Measurements from ENCODE around the gene CXCR4. TPM values are rescaled to one million over a fixed set of nuclear protein-coding genes. Genes with fewer than 3 reads are reported as not detected.

CXCR4 gene
- total RNA-seq, 1 donor from 2014 or later, result 10.4 TPM

GRCh38 chr2:136114382-136114781, 3.6 kb downstream of the CXCR4 start:
- Mint-ChIP-seq H3K4me3 (ENCODE audit: low read depth) (no peak overlapping the region), H3K27me3 (peaks cover 30% of the 10 kb centered on the region), H3K9me3 (ENCODE audit: low read depth) (no peaks in the 10 kb centered on the region), H3K36me3 (ENCODE audit: insufficient read depth) (peaks cover 10% of the 10 kb centered on the region), H3K4me1 (ENCODE audit: low read depth) (peaks cover 9% of the 10 kb centered on the region), H3K27ac (no peak overlapping the region)
- no peak for DNase-seq (ENCODE audit: low spot score, unreplicated experiment)
- no peak for TF ChIP-seq CTCF (IDR thresholded peaks at IDR 0.05; ENCODE audit: unreplicated experiment)

- H3K4me3 Mint-ChIP-seq (ENCODE audit: low read depth), result no peak overlapping the region
- TF ChIP-seq CTCF (IDR thresholded peaks at IDR 0.05; ENCODE audit: unreplicated experiment), result no peak
- no peak for DNase-seq (ENCODE audit: low spot score, unreplicated experiment)
- H3K36me3 Mint-ChIP-seq (ENCODE audit: insufficient read depth), result peaks cover 10% of the 10 kb centered on the region
- H3K27ac Mint-ChIP-seq, result no peak overlapping the region
- peaks cover 7% of the 10 kb centered on the region for H3K4me1 Mint-ChIP-seq (ENCODE audit: low read depth)
- H3K27me3 Mint-ChIP-seq, result peaks cover 24% of the 10 kb centered on the region
- no peaks in the 10 kb centered on the region for H3K9me3 Mint-ChIP-seq (ENCODE audit: low read depth)
Observed at GRCh38 chr2:136113209-136113971, 4.6 kb downstream of the CXCR4 start.

GRCh38 chr2:136112317-136113208, 5.4 kb downstream of the CXCR4 start:
- TF ChIP-seq CTCF (IDR thresholded peaks at IDR 0.05; ENCODE audit: unreplicated experiment), result no peak
- Mint-ChIP-seq H3K4me1 (ENCODE audit: low read depth) (peaks cover 5% of the 10 kb centered on the region), H3K4me3 (ENCODE audit: low read depth) (no peak overlapping the region), H3K27me3 (peaks cover 23% of the 10 kb centered on the region), H3K9me3 (ENCODE audit: low read depth) (no peaks in the 10 kb centered on the region), H3K36me3 (ENCODE audit: insufficient read depth) (peaks cover 10% of the 10 kb centered on the region), H3K27ac (no peak overlapping the region)
- DNase-seq (ENCODE audit: low spot score, unreplicated experiment), result no peak

- peaks cover 23% of the 10 kb centered on the region for H3K27me3 Mint-ChIP-seq
- TF ChIP-seq CTCF (IDR thresholded peaks at IDR 0.05; ENCODE audit: unreplicated experiment), result no peak
- no peak overlapping the region for H3K27ac Mint-ChIP-seq
- peaks cover 10% of the 10 kb centered on the region for H3K36me3 Mint-ChIP-seq (ENCODE audit: insufficient read depth)
- H3K4me1 Mint-ChIP-seq (ENCODE audit: low read depth), result peaks cover 3% of the 10 kb centered on the region
- no peak overlapping the region for H3K4me3 Mint-ChIP-seq (ENCODE audit: low read depth)
- DNase-seq (ENCODE audit: low spot score, unreplicated experiment), result no peak
- H3K9me3 Mint-ChIP-seq (ENCODE audit: low read depth), result no peaks in the 10 kb centered on the region
Observed at GRCh38 chr2:136111711-136112110, 6.2 kb downstream of the CXCR4 start.

- Mint-ChIP-seq H3K36me3 (ENCODE audit: insufficient read depth) (peaks cover 10% of the 10 kb centered on the region), H3K4me3 (ENCODE audit: low read depth) (no peak overlapping the region), H3K4me1 (ENCODE audit: low read depth) (no peaks in the 10 kb centered on the region), H3K27me3 (peaks cover 20% of the 10 kb centered on the region), H3K27ac (no peak overlapping the region), H3K9me3 (ENCODE audit: low read depth) (no peaks in the 10 kb centered on the region)
- TF ChIP-seq CTCF (IDR thresholded peaks at IDR 0.05; ENCODE audit: unreplicated experiment), result no peak
- DNase-seq (ENCODE audit: low spot score, unreplicated experiment), result no peak
Observed at GRCh38 chr2:136110526-136110925, 7.4 kb downstream of the CXCR4 start.
